ENCODE results near the gene DDX1.

The DDX1 gene

GRCh38 chr2:15652252-15652651, 60.6 kb downstream of the DDX1 start:
- no peak for TF ChIP-seq CTCF (IDR thresholded peaks at IDR 0.05; ENCODE audit: low read depth, low read length)
- no peak for DNase-seq (ENCODE audit: extremely low read depth, low read depth)

GRCh38 chr2:15652801-15653200, 61.1 kb downstream of the DDX1 start:
- no peak for TF ChIP-seq CTCF (IDR thresholded peaks at IDR 0.05; ENCODE audit: low read depth, low read length)
- DNase-seq (ENCODE audit: extremely low read depth, low read depth) = no peak

GRCh38 chr2:15653806-15654726, 62.4 kb downstream of the DDX1 start:
- no peak for DNase-seq (ENCODE audit: extremely low read depth, low read depth)
- TF ChIP-seq CTCF (IDR thresholded peaks at IDR 0.05; ENCODE audit: low read depth, low read length) = no peak

- no peak for TF ChIP-seq CTCF (IDR thresholded peaks at IDR 0.05; ENCODE audit: low read depth, low read length)
- no peak for DNase-seq (ENCODE audit: extremely low read depth, low read depth)
Observed at GRCh38 chr2:15654727-15655073, 63.0 kb downstream of the DDX1 start.

GRCh38 chr2:15655123-15655887, 63.6 kb downstream of the DDX1 start:
- DNase-seq (ENCODE audit: extremely low read depth, low read depth) = no peak
- no peak for TF ChIP-seq CTCF (IDR thresholded peaks at IDR 0.05; ENCODE audit: low read depth, low read length)

GRCh38 chr2:15656090-15656489, 64.4 kb downstream of the DDX1 start:
- no peak for TF ChIP-seq CTCF (IDR thresholded peaks at IDR 0.05; ENCODE audit: low read depth, low read length)
- DNase-seq (ENCODE audit: extremely low read depth, low read depth) = no peak

- no peak for DNase-seq (ENCODE audit: extremely low read depth, low read depth)
- TF ChIP-seq CTCF (IDR thresholded peaks at IDR 0.05; ENCODE audit: low read depth, low read length) = no peak
Observed at GRCh38 chr2:15657759-15658158, 66.1 kb downstream of the DDX1 start.
